IMR-90 (cell line): Measurements from ENCODE around the gene IFIT1. TPM values are rescaled to one million over a fixed set of nuclear protein-coding genes. Genes with fewer than 3 reads are reported as not detected.

Experiments
- ATAC-seq: fragments of 200-7000 bp; cut with Tn5 transposase; 2 replicates; pipeline ENCODE4 v1.9.1; 2020; ENCODE audit warnings: low read depth, mild to moderate bottlenecking, moderate library complexity
- BruUV-seq: library from RNA; stranded (reverse); fragments of 400-500 nt; replicated peaks from 2 replicates; lab custom pipeline; 2021; lab: Mats Ljungman, UMichigan
- CTCF ChIA-PET: fragments of 300-600 bp; formaldehyde crosslinking; extraction: SDS; loops from one replicate; lab custom pipeline; 2021; ENCODE audit warnings: antibody characterized with exemption; lab: Yijun Ruan, JAX
- POLR2A ChIA-PET: fragments of 300-600 bp; sonication (Branson Sonifier 250); formaldehyde crosslinking; loops from one replicate; lab custom pipeline; 2022; ENCODE audit warnings: antibody characterized with exemption; ENCODE audit not compliant: unreplicated experiment; lab: Charles Lee
- DNase-seq: peaks from one replicate; pipeline ENCODE4 v3.0.0; 2013
- H2AFZ ChIP-seq: replicated peaks from 2 replicates; pipeline ENCODE3; 2013; ENCODE audit warnings: low read length, mild to moderate bottlenecking; ENCODE audit not compliant: poor library complexity
- H2AK5ac ChIP-seq: 2 replicates; pipeline ENCODE4 v1.6.1; 2013; ENCODE audit warnings: low read depth, low read length, inconsistent platforms
- H2AK9ac ChIP-seq: replicated peaks from 2 replicates; pipeline ENCODE3; 2013; ENCODE audit warnings: mild to moderate bottlenecking, low read depth, low read length, moderate library complexity; ENCODE audit not compliant: poor library complexity
- H2BK120ac ChIP-seq: 2 replicates; pipeline ENCODE4 v1.6.1; 2013; ENCODE audit warnings: low read depth, low read length, inconsistent platforms
- H2BK15ac ChIP-seq: 3 replicates; pipeline ENCODE4 v1.6.1; 2013; ENCODE audit warnings: low read depth, low read length, inconsistent platforms
- H2BK20ac ChIP-seq: 2 replicates; pipeline ENCODE4 v1.6.1; 2013; ENCODE audit warnings: low read depth, mild to moderate bottlenecking, inconsistent platforms, low read length, moderate library complexity
- H2BK5ac ChIP-seq: 2 replicates; pipeline ENCODE4 v1.6.1; 2013; ENCODE audit warnings: mild to moderate bottlenecking, low read depth, low read length, inconsistent platforms; ENCODE audit not compliant: poor library complexity, severe bottlenecking
- H3K14ac ChIP-seq: replicated peaks from 2 replicates; pipeline ENCODE4 v1.6.1; 2013; ENCODE audit warnings: low read depth, low read length, inconsistent platforms
- H3K18ac ChIP-seq: 2 replicates; pipeline ENCODE4 v1.6.1; 2013; ENCODE audit warnings: low read depth, low read length, control low read depth
- H3K23ac ChIP-seq: 2 replicates; pipeline ENCODE4 v1.6.1; 2013; ENCODE audit warnings: low read depth, low read length, inconsistent platforms
- H3K27ac ChIP-seq: 2 replicates; pipeline ENCODE4 v1.5.1; 2013; ENCODE audit warnings: mild to moderate bottlenecking, control low read depth, low read length; ENCODE audit not compliant: insufficient read depth
- H3K27me3 ChIP-seq: 2 replicates; pipeline ENCODE4 v1.6.1; 2013; ENCODE audit warnings: low read length; ENCODE audit not compliant: control insufficient read depth, insufficient read depth
- H3K36me3 ChIP-seq: 2 replicates; pipeline ENCODE4 v1.6.1; 2013; ENCODE audit warnings: low read length, mixed read lengths; ENCODE audit not compliant: control insufficient read depth, insufficient read depth
- H3K4ac ChIP-seq: 2 replicates; pipeline ENCODE4 v1.6.1; 2013; ENCODE audit warnings: low read depth, low read length, inconsistent platforms
- H3K4me1 ChIP-seq: 2 replicates; pipeline ENCODE4 v1.6.1; 2013; ENCODE audit warnings: low read length, mixed read lengths; ENCODE audit not compliant: control insufficient read depth, insufficient read depth
- H3K4me2 ChIP-seq: 2 replicates; pipeline ENCODE4 v1.6.1; 2013; ENCODE audit warnings: low read depth, mild to moderate bottlenecking, control low read depth, low read length, moderate library complexity
- H3K4me3 ChIP-seq: 2 replicates; pipeline ENCODE4 v1.5.1; 2013; ENCODE audit warnings: low read depth, mild to moderate bottlenecking, control low read depth, low read length, moderate library complexity; ENCODE audit not compliant: insufficient read depth
- H3K56ac ChIP-seq: 2 replicates; pipeline ENCODE4 v1.6.1; 2013; ENCODE audit warnings: low read length, inconsistent platforms; ENCODE audit not compliant: insufficient read depth; ENCODE audit errors: extremely low read depth
- H3K79me1 ChIP-seq, 2 experiments: 2 replicates each; pipeline ENCODE4 v1.6.1; 2013; ENCODE audit warnings: low read length in 2 of 2, inconsistent platforms in 1 of 2, low read depth in 1 of 2
- H3K9ac ChIP-seq: 2 replicates; pipeline ENCODE4 v1.6.1; 2013; ENCODE audit warnings: low read depth, low read length, control low read depth
- H3K9me1 ChIP-seq: 2 replicates; pipeline ENCODE4 v1.6.1; 2013; ENCODE audit warnings: low read length, inconsistent platforms; ENCODE audit not compliant: insufficient read depth
- H3K9me3 ChIP-seq: 2 replicates; pipeline ENCODE4 v1.6.1; 2013; ENCODE audit warnings: low read length; ENCODE audit not compliant: control insufficient read depth, insufficient read depth
- H4K20me1 ChIP-seq: 2 replicates; pipeline ENCODE4 v1.6.1; 2013; ENCODE audit warnings: low read length, inconsistent platforms; ENCODE audit not compliant: insufficient read depth
- H4K5ac ChIP-seq: 2 replicates; pipeline ENCODE4 v1.6.1; 2013; ENCODE audit warnings: mild to moderate bottlenecking, low read depth, low read length, control low read depth
- H4K8ac ChIP-seq, 2 experiments: 2 replicates each; pipeline ENCODE4 v1.6.1; 2013; ENCODE audit warnings: low read depth in 2 of 2, low read length in 2 of 2, control low read depth in 1 of 2, inconsistent platforms in 1 of 2
- H4K91ac ChIP-seq: 2 replicates; pipeline ENCODE4 v1.6.1; 2013; ENCODE audit warnings: low read depth, low read length, inconsistent platforms; ENCODE audit not compliant: insufficient read depth
- CEBPB ChIP-seq: IDR thresholded peaks from 2 replicates; pipeline ENCODE4 v1.6.1; 2012; ENCODE audit warnings: low read depth, low read length, improper control_type of control experiment
- FOS ChIP-seq: fragments of 150-350 bp; IDR thresholded peaks from 2 replicates; pipeline ENCODE4 v1.6.1; 2016; ENCODE audit warnings: low read depth, low read length
- MAZ ChIP-seq: IDR thresholded peaks from 2 replicates; pipeline ENCODE4 v1.6.1; 2012; ENCODE audit warnings: low read depth, mild to moderate bottlenecking, low read length, improper control_type of control experiment, moderate library complexity, borderline replicate concordance
- NFE2L2 ChIP-seq: fragments of 150-350 bp; IDR thresholded peaks from 2 replicates; pipeline ENCODE4 v1.6.1; 2016; ENCODE audit warnings: low read depth, mild to moderate bottlenecking, low read length
- POLR2A ChIP-seq: IDR thresholded peaks from 2 replicates; pipeline ENCODE4 v1.6.1; 2012; ENCODE audit warnings: mild to moderate bottlenecking, low read depth, low read length
- RAD21 ChIP-seq: IDR thresholded peaks from 2 replicates; pipeline ENCODE4 v1.6.1; 2012; ENCODE audit warnings: low read length, improper control_type of control experiment
- RCOR1 ChIP-seq: IDR thresholded peaks from 2 replicates; pipeline ENCODE4 v1.6.1; 2012; ENCODE audit warnings: mild to moderate bottlenecking, low read length, improper control_type of control experiment; ENCODE audit not compliant: insufficient replicate concordance
- RFX5 ChIP-seq: IDR thresholded peaks from 2 replicates; pipeline ENCODE4 v1.8.0; 2012; ENCODE audit warnings: low read depth, mild to moderate bottlenecking, low read length, moderate library complexity
- WGBS, 2 experiments: methylation state at CpG; one replicate each; pipeline versions ENCODE4 v1.1.5 to v1.1.7; 2013; ENCODE audit warnings: missing lambda C conversion rate in 2 of 2; ENCODE audit not compliant: insufficient read length in 1 of 2; ENCODE audit errors: extremely low coverage in 2 of 2; 5-methylcytosine and 5-hydroxymethylcytosine counted together
- dilution Hi-C: fragments of 300-500 bp; cut with HindIII; formaldehyde crosslinking; loops from one replicate; pipeline ENCODE4 v1.14.3; 2018; ENCODE audit warnings: low sequenced_read_pairs; ENCODE audit not compliant: unreplicated experiment
- in situ Hi-C: fragments of 300-500 bp; cut with MboI; formaldehyde crosslinking; loops from 3 replicates; pipeline ENCODE4 v1.14.3; 2019; ENCODE audit warnings: low sequenced_read_pairs, inconsistent platforms, mixed read lengths
- intact Hi-C: fragments of 100-400 bp; cut with micrococcal nuclease; formaldehyde crosslinking; loops from 2 replicates; pipeline ENCODE4 v1.10.0; 2022
- polyA plus RNA-seq, 3 experiments: library from polyadenylated mRNA; depleted of rRNA; stranded (reverse); fragments of >200 nt; gene quantifications; 2 replicates each; pipeline ENCODE4 v1.2.3, GENCODE V29; 2012; ENCODE audit warnings: low replicate concordance in 1 of 3
- total RNA-seq: library from RNA; depleted of rRNA; stranded (reverse); fragments of >200 nt; gene quantifications from 2 replicates; pipeline ENCODE4 v1.2.3, GENCODE V29; 2012
- TF ChIP-seq, protein P1 (sequence below): fragments of 150-350 bp; IDR thresholded peaks from 2 replicates; pipeline ENCODE4 v1.6.1; 2016; ENCODE audit warnings: low read depth, mild to moderate bottlenecking, low read length, moderate library complexity, borderline replicate concordance

Gene IFIT1
- total and polyA plus RNA-seq, 2 of the 4 experiments (the other 2 are of a cell fraction): 6.1 to 6.8 TPM

DNA sequence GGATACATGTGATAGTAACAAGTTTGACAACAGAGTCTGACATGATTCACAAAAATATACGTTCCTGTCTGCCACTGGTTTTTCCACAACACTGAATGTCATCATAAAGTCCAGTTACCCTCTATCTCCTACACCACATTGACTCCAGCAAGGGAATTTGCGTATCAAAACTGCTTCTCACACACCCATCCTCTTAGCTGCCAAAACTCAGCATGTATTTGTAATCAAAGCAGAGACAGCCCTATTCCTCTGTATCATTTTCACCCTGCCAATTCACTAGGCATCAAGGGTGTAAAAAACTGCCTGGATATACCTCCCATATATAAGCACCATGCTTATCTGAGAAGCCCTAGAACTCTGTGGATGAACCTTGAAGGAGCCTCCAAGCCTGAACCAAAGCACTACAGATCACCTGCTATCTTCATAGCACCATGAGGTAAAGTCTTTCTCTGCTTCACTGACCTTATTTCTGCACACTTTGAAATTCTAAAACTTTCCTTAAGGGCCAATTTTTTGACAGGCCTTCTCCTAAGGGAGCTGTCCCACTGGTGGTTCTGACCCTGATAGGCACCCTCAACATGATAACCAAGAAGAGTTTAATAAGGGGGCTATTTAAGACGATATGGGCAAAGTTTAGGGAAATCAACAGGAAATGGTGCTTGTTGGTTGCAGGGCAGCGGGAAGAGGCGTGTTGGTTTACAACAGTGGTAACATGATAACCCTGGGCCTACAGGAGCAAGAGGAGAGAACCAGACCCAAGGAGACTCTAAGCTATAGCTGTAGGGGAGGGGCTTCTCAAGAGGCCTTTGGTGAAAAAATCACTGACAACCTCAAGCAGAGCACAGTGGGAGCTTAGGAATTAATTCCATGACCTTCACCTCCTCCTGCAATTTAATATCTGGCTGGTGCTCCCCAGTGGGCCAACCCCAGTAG lies 14.5 kb upstream of the IFIT1 start, which contains the start of gene IFIT1B:
IFIT1B (plus strand) TSS at position 352 of the 933 bp plus-strand sequence; CDS start at position 432, 80 bp downstream.
- ATAC-seq (no peak), DNase-seq (no peak)
- ChIA-PET CTCF (interaction anchor here (0.6 to 1.1 kb wide), 2 partner anchors 9 to 15 kb away, joined by 3 read pairs; partner anchors contain the start of gene IFIT1), POLR2A (no interaction called here)
- Histone ChIP-seq H3K14ac (no peak within 1 kb of the TSS), H3K4ac (no peak within 1 kb of the TSS), H3K27ac (no peak within 1 kb of the TSS), H2AK5ac (no peak within 1 kb of the TSS), H3K79me1 (no peaks in the 10 kb centered on the region), H3K9me1 (peaks cover 6% of the 10 kb centered on the region), H3K9ac (no peak within 1 kb of the TSS), H4K5ac (no peak within 1 kb of the TSS), H2AFZ (no peak within 1 kb of the TSS), H3K4me2 (no peak within 1 kb of the TSS), H3K9me3 (no peaks in the 10 kb centered on the region), H4K20me1 (peaks cover 8% of the 10 kb centered on the region; the same call in 1 of the 2 replicates), H2BK20ac (no peak within 1 kb of the TSS), H2AK9ac (no peak within 1 kb of the TSS), H3K56ac (no peak within 1 kb of the TSS), H3K4me3 (no peak within 1 kb of the TSS), H4K8ac (no peak within 1 kb of the TSS), H2BK15ac (no peak within 1 kb of the TSS), H3K23ac (no peak within 1 kb of the TSS), H2BK120ac (no peak within 1 kb of the TSS), H3K27me3 (no peaks in the 10 kb centered on the region), H3K18ac (no peak within 1 kb of the TSS), H3K4me1 (peaks cover 6% of the 10 kb centered on the region), H2BK5ac (no peak within 1 kb of the TSS), H3K36me3 (no peaks in the 10 kb centered on the region), H4K91ac (no peak within 1 kb of the TSS)
- in situ Hi-C loops (no loop called here), dilution Hi-C loops (no loop called here), intact Hi-C loops (no loop called here)
- BruUV-seq: no TSS peak
- no peak for TF ChIP-seq MAZ
- no peak for TF ChIP-seq RCOR1
- no peak for TF ChIP-seq CEBPB
- TF ChIP-seq NFE2L2: no peak
- no peak for TF ChIP-seq RFX5
- TF ChIP-seq RAD21: no peak
- TF ChIP-seq FOS: no peak
- TF ChIP-seq, protein P1, sequence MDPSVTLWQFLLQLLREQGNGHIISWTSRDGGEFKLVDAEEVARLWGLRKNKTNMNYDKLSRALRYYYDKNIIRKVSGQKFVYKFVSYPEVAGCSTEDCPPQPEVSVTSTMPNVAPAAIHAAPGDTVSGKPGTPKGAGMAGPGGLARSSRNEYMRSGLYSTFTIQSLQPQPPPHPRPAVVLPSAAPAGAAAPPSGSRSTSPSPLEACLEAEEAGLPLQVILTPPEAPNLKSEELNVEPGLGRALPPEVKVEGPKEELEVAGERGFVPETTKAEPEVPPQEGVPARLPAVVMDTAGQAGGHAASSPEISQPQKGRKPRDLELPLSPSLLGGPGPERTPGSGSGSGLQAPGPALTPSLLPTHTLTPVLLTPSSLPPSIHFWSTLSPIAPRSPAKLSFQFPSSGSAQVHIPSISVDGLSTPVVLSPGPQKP: no peak
- TF ChIP-seq POLR2A: no peak
- 89% methylated on average over 4 of the region's 5 CpGs; no CpG with 5 or more reads in 1 of the 2 experiments for WGBS, 2 experiments
